H1 (cell line): ENCODE data around the gene RTL5. TPM values are rescaled to one million over a fixed set of nuclear protein-coding genes. Genes with fewer than 3 reads are reported as not detected.

Source experiments
- CTCF ChIA-PET: fragments of 300-600 bp; sonication (Branson Sonifier 250); formaldehyde crosslinking; loops from one replicate; lab custom pipeline; 2021; ENCODE audit not compliant: partially characterized antibody; lab: Charles Lee
- POLR2A ChIA-PET: fragments of 300-600 bp; sonication (Branson Sonifier 250); formaldehyde crosslinking; loops from one replicate; lab custom pipeline; 2021; ENCODE audit warnings: inconsistent platforms; ENCODE audit not compliant: partially characterized antibody; lab: Charles Lee
- DNase-seq, 2 experiments: peaks; one replicate each; pipeline versions ENCODE4 v3.0.0 to v3.0.0-alpha.2; 2010 to 2022; ENCODE audit warnings: low spot score in 2 of 2, low read depth in 1 of 2, mixed read lengths in 1 of 2
- FAIRE-seq: peaks from 2 replicates; lab custom pipeline; 2011; peaks lifted over from hg19 to GRCh38; lab: Jason Lieb, UNC
- H2AFZ ChIP-seq: 2 replicates; pipeline ENCODE4 v1.8.1; 2012; ENCODE audit warnings: low read length, inconsistent platforms
- H2AK5ac ChIP-seq: 2 replicates; pipeline ENCODE4 v1.6.1; 2013; ENCODE audit warnings: low read depth, low read length
- H2BK120ac ChIP-seq: replicated peaks from 2 replicates; pipeline ENCODE3; 2013; ENCODE audit warnings: low read depth, low read length, inconsistent platforms
- H2BK12ac ChIP-seq: 2 replicates; pipeline ENCODE4 v1.6.1; 2013; ENCODE audit warnings: low read depth, low read length
- H2BK15ac ChIP-seq: 2 replicates; pipeline ENCODE4 v1.6.1; 2013; ENCODE audit warnings: low read length
- H2BK20ac ChIP-seq: 2 replicates; pipeline ENCODE4 v1.6.1; 2013; ENCODE audit warnings: low read length
- H2BK5ac ChIP-seq: 2 replicates; pipeline ENCODE4 v1.6.1; 2013; ENCODE audit warnings: low read depth, low read length
- H3K14ac ChIP-seq: 2 replicates; pipeline ENCODE4 v1.6.1; 2013; ENCODE audit warnings: inconsistent platforms; ENCODE audit not compliant: insufficient read length
- H3K18ac ChIP-seq: 2 replicates; pipeline ENCODE4 v1.6.1; 2013; ENCODE audit warnings: low read length; ENCODE audit errors: extremely low read depth
- H3K23ac ChIP-seq: 2 replicates; pipeline ENCODE4 v1.6.1; 2013; ENCODE audit warnings: inconsistent platforms; ENCODE audit not compliant: insufficient read length
- H3K23me2 ChIP-seq: 2 replicates; pipeline ENCODE4 v1.6.1; 2013; ENCODE audit warnings: low read depth, low read length
- H3K27ac ChIP-seq: 2 replicates; pipeline ENCODE4 v1.6.1; 2011; ENCODE audit warnings: low read depth, low read length, inconsistent platforms
- H3K27me3 ChIP-seq, 4 experiments: replicated peaks in 1 of 4; 1 replicate in 1 of 4; 2 replicates in 3 of 4; pipeline versions ENCODE4 v1.6.1 to v1.8.1; 2011 to 2013; ENCODE audit warnings: low read length in 3 of 4, mild to moderate bottlenecking in 3 of 4, inconsistent platforms in 2 of 4, mixed read lengths in 2 of 4, moderate library complexity in 1 of 4; ENCODE audit not compliant: control insufficient read depth in 3 of 4, insufficient read depth in 3 of 4; ENCODE audit errors: extremely low read depth in 1 of 4
- H3K36me3 ChIP-seq, 4 experiments: 2 replicates each; pipeline versions ENCODE4 v1.6.1 to v1.8.1; 2011 to 2013; ENCODE audit warnings: mild to moderate bottlenecking in 4 of 4, low read length in 3 of 4, moderate library complexity in 2 of 4, control low read depth in 1 of 4, inconsistent platforms in 1 of 4; ENCODE audit not compliant: insufficient read depth in 4 of 4, control insufficient read depth in 2 of 4
- H3K4ac ChIP-seq: replicated peaks from 2 replicates; pipeline ENCODE3; 2013; ENCODE audit warnings: low read length, low read depth, mixed read lengths, inconsistent platforms; ENCODE audit not compliant: insufficient read length
- H3K4me1 ChIP-seq, 4 experiments: replicated peaks in 1 of 4; 1 replicate in 1 of 4; 2 replicates in 3 of 4; pipeline versions ENCODE4 v1.6.1 to v1.8.1; 2011 to 2013; ENCODE audit warnings: low read length in 3 of 4, inconsistent platforms in 2 of 4, mixed read lengths in 1 of 4; ENCODE audit not compliant: insufficient read depth in 4 of 4, control insufficient read depth in 3 of 4
- H3K4me2 ChIP-seq, 2 experiments: 2 replicates each; pipeline versions ENCODE4 v1.6.1 to v1.8.1; 2011 to 2013; ENCODE audit warnings: low read depth in 2 of 2, low read length in 2 of 2, control low read depth in 1 of 2, inconsistent platforms in 1 of 2, mild to moderate bottlenecking in 1 of 2; ENCODE audit not compliant: insufficient read depth in 1 of 2
- H3K4me3 ChIP-seq, 4 experiments: fragments of 200-600, 300-600 bp in 1 of 4; sonication (generic), shearing (Covaris generic), sonication (Bioruptor Twin) in 1 of 4; 2 replicates each; pipeline versions ENCODE4 v1.5.1 to v1.8.1; 2011 to 2016; ENCODE audit warnings: low read length in 4 of 4, low read depth in 3 of 4, control low read depth in 2 of 4, inconsistent platforms in 2 of 4, mild to moderate bottlenecking in 2 of 4, mixed read lengths in 1 of 4, moderate library complexity in 1 of 4; ENCODE audit not compliant: insufficient read depth in 2 of 4; ENCODE audit errors: extremely low read depth in 1 of 4
- H3K56ac ChIP-seq: replicated peaks from 2 replicates; pipeline ENCODE3; 2013; ENCODE audit warnings: low read depth, mild to moderate bottlenecking, mixed read lengths, low read length, inconsistent platforms; ENCODE audit not compliant: insufficient read length
- H3K79me1 ChIP-seq: 2 replicates; pipeline ENCODE4 v1.6.1; 2013; ENCODE audit warnings: low read depth, low read length, control low read depth
- H3K79me2 ChIP-seq, 2 experiments: 2 replicates each; pipeline versions ENCODE4 v1.6.1 to v1.8.1; 2012 to 2013; ENCODE audit warnings: low read length in 2 of 2, mild to moderate bottlenecking in 2 of 2, inconsistent platforms in 1 of 2; ENCODE audit not compliant: insufficient read depth in 2 of 2, control insufficient read depth in 1 of 2
- H3K9ac ChIP-seq, 4 experiments: replicated peaks in 1 of 4; 1 replicate in 1 of 4; 2 replicates in 3 of 4; pipeline versions ENCODE4 v1.6.1 to v1.8.1; 2011 to 2013; ENCODE audit warnings: low read depth in 3 of 4, low read length in 3 of 4, control low read depth in 2 of 4, mild to moderate bottlenecking in 2 of 4, moderate library complexity in 2 of 4, inconsistent platforms in 1 of 4; ENCODE audit errors: extremely low read depth in 1 of 4
- H3K9me3 ChIP-seq, 2 experiments: 2 replicates each; pipeline versions ENCODE4 v1.6.1 to v1.8.1; 2012 to 2013; ENCODE audit warnings: mild to moderate bottlenecking in 2 of 2, moderate library complexity in 2 of 2, control low read depth in 1 of 2, inconsistent platforms in 1 of 2, low read depth in 1 of 2, low read length in 1 of 2, mixed read lengths in 1 of 2; ENCODE audit not compliant: insufficient read depth in 2 of 2
- H4K20me1 ChIP-seq, 2 experiments: replicated peaks in 1 of 2; 2 replicates each; pipeline versions ENCODE3 to v1.8.1; 2011 to 2013; ENCODE audit warnings: inconsistent platforms in 2 of 2, low read length in 2 of 2, mild to moderate bottlenecking in 1 of 2; ENCODE audit not compliant: insufficient read depth in 2 of 2, control insufficient read depth in 1 of 2
- H4K5ac ChIP-seq: 2 replicates; pipeline ENCODE4 v1.6.1; 2013; ENCODE audit warnings: low read length, low read depth, mixed read lengths, inconsistent platforms; ENCODE audit not compliant: insufficient read length
- H4K8ac ChIP-seq: 2 replicates; pipeline ENCODE4 v1.8.0; 2013; ENCODE audit warnings: mild to moderate bottlenecking, moderate library complexity, low read length, inconsistent platforms; ENCODE audit not compliant: insufficient read depth; ENCODE audit errors: extremely low read depth
- H4K91ac ChIP-seq: replicated peaks from 2 replicates; pipeline ENCODE3; 2013; ENCODE audit warnings: low read length, mixed read lengths, inconsistent platforms; ENCODE audit not compliant: insufficient read length
- HDAC2 ChIP-seq, 2 experiments: fragments of 300-600 bp in 1 of 2; sonication (generic) in 1 of 2; IDR thresholded peaks; 2 replicates each; pipeline ENCODE4 v1.6.1; 2011 to 2012; ENCODE audit warnings: low read depth in 2 of 2, low read length in 2 of 2, mild to moderate bottlenecking in 2 of 2, moderate library complexity in 2 of 2, borderline replicate concordance in 1 of 2, inconsistent platforms in 1 of 2
- POLR2AphosphoS5 ChIP-seq: IDR thresholded peaks from 2 replicates; pipeline ENCODE4 v1.6.1; 2011; ENCODE audit warnings: low read depth, low read length
- WGBS, 2 experiments: shearing (Covaris generic) in 1 of 2; methylation state at CpG; one replicate each; pipeline versions ENCODE4 v1.1.6 to v1.1.7; 2013 to 2015; ENCODE audit warnings: low lambda C conversion rate in 2 of 2, mixed read lengths in 2 of 2, inconsistent platforms in 1 of 2, low coverage in 1 of 2, missing lambda C conversion rate in 1 of 2; ENCODE audit not compliant: insufficient replicate concordance in 2 of 2, insufficient coverage in 1 of 2, insufficient read length in 1 of 2; ENCODE audit errors: extremely low coverage in 1 of 2, missing lambda C conversion rate in 1 of 2; 5-methylcytosine and 5-hydroxymethylcytosine counted together
- polyA plus RNA-seq, 7 experiments: library from polyadenylated mRNA; depleted of rRNA in 3 of 7; stranded (reverse) in 5 of 7; unstranded in 2 of 7; fragments of >200 nt in 5 of 7; fragments of 200-250 nt in 2 of 7; gene quantifications; 1 replicate in 5 of 7; 2 replicates in 1 of 7; 4 replicates in 1 of 7; pipeline versions ENCODE4 v1.2.1 to v1.2.3, GENCODE V29; 2011 to 2013; ENCODE audit warnings: missing spikeins in 2 of 7, mixed read lengths in 2 of 7
- total RNA-seq: library from RNA; stranded (reverse); fragmentation: NEBNext Ultra II Directional; extraction: Animal tissue kit (Norgen Biotek cat#: 25700); gene quantifications from 2 replicates; pipeline ENCODE4 v1.2.1, GENCODE V29; 2021

Gene RTL5
- total and polyA plus RNA-seq, 2 of the 8 experiments (the other 6 are each of a cell fraction or from before 2014, with no cell fraction given): 0.57 to 1.9 TPM

DNA sequence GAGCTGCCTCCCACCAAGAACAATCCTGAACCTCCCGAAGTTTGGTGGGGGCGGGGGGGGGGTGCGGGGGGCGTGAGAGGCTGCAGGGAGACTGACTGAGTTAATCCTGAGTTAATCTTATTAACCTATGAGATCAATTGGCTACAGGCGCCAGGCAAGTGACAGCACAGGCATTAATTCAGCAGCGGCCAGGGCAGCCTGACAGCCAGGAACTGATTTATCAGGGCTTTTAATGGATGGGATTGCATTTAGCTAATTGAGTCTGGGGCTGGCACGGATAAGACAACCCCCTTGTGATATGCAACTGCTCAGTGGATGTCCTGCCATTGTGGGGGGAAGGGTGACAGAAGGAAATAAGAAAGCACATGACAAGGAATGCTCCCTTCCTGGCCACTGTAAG is 16.3 kb downstream of the RTL5 start:
- H2BK5ac ChIP-seq: no peak overlapping the region
- no peak overlapping the region for H3K18ac ChIP-seq
- H2BK120ac ChIP-seq: no peak overlapping the region
- no peak overlapping the region for H2AK5ac ChIP-seq
- WGBS, 2 experiments: 71% methylated on average over 3 of the region's 7 CpGs; no CpG with 5 or more reads in 1 of the 2 experiments
- no peak overlapping the region for H2AFZ ChIP-seq
- CTCF ChIA-PET: interaction anchor here (0.6 to 1.4 kb wide), 3 partner anchors 10 to 162 kb away, joined by 3 read pairs; partner anchors contain the start of gene RPS4X
- no peak overlapping the region for H2BK12ac ChIP-seq
- H4K5ac ChIP-seq: no peak overlapping the region
- no peak overlapping the region for H3K4me3 ChIP-seq
- no peak overlapping the region for H3K27ac ChIP-seq
- H2BK20ac ChIP-seq: no peak overlapping the region
- peaks cover 0 to 2% of the 10 kb centered on the region in 2 experiments for H4K20me1 ChIP-seq
- H3K9me3 ChIP-seq: no peaks in the 10 kb centered on the region
- no peaks in the 10 kb centered on the region for H3K79me2 ChIP-seq
- POLR2A ChIA-PET: no interaction called here
- no peaks in the 10 kb centered on the region for H3K27me3 ChIP-seq
- H3K14ac ChIP-seq: no peak overlapping the region
- H3K23ac ChIP-seq: no peak overlapping the region
- H3K79me1 ChIP-seq: no peaks in the 10 kb centered on the region
- FAIRE-seq: no peak
- H3K4me1 ChIP-seq: peaks cover 0 to 3% (median 1%) of the 10 kb centered on the region in 4 experiments; a peak in 5 of 7 replicates
- no peak overlapping the region for H3K4me2 ChIP-seq
- no peak overlapping the region for H3K56ac ChIP-seq
- no peak for TF ChIP-seq POLR2AphosphoS5
- no peak for TF ChIP-seq HDAC2 (IDR thresholded peaks at IDR 0.05; ENCODE audit: borderline replicate concordance in 1 of 2, low read depth in 2 of 2, low read length in 2 of 2)
- no peak overlapping the region for H2BK15ac ChIP-seq
- no peak overlapping the region for H4K91ac ChIP-seq
- no peaks in the 10 kb centered on the region for H3K23me2 ChIP-seq
- no peak for DNase-seq
- no peak overlapping the region for H3K9ac ChIP-seq
- no peaks in the 10 kb centered on the region for H3K36me3 ChIP-seq
- H4K8ac ChIP-seq: no peak overlapping the region
- no peak overlapping the region for H3K4ac ChIP-seq
